Mucosa of stomach (tissue), 1 donor: ENCODE results near the gene RNU2-63P.
"Not testable (repeated sequence)": the region's sequence is repeated elsewhere in the genome, so short reads cannot be mapped to it uniquely, and the experiment has no call there.

Experiments
- H3K27me3 ChIP-seq: one replicate; pipeline ENCODE4 v1.7.0; 2013; ENCODE audit warnings: mild to moderate bottlenecking, low read length; ENCODE audit not compliant: control insufficient read depth, insufficient read depth
- H3K36me3 ChIP-seq: one replicate; pipeline ENCODE4 v1.7.0; 2013; ENCODE audit warnings: low read length; ENCODE audit not compliant: control insufficient read depth, insufficient read depth
- H3K4me1 ChIP-seq: one replicate; pipeline ENCODE4 v1.7.0; 2013; ENCODE audit warnings: mild to moderate bottlenecking, low read length; ENCODE audit not compliant: control insufficient read depth, insufficient read depth
- H3K4me3 ChIP-seq: one replicate; pipeline ENCODE4 v1.7.0; 2013; ENCODE audit warnings: low read length
- H3K9ac ChIP-seq: one replicate; pipeline ENCODE4 v1.7.0; 2013; ENCODE audit warnings: mild to moderate bottlenecking, low read length, moderate library complexity
- H3K9me3 ChIP-seq: one replicate; pipeline ENCODE4 v1.7.0; 2013; ENCODE audit warnings: mild to moderate bottlenecking, low read length, moderate library complexity; ENCODE audit not compliant: control insufficient read depth
- donor health status: Pancreatic carcinoma.

Gene RNU2-63P

DNA sequence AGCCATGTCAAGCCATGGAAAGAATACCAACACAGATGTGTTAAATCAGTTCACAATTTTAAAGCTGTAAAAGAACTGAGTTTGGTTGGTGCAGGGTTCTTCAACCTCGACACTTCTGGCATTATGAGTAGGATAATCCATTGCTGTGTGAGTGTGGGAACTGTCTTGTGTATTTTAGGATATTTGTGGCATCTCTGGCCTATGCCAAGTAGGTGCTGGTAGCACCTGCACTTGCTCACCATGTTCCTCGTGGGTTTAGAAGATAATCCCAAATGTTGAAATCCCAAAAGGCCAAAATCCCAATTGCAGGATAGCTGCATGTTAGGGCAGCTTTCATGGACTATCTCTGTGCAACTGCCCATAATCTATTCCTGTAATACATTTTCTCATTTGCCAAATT, 35.4 kb upstream of the RNU2-63P start:
- Histone ChIP-seq H3K4me3 (no peak overlapping the region), H3K9me3 (no peaks in the 10 kb centered on the region), H3K4me1 (peaks cover 8% of the 10 kb centered on the region), H3K9ac (no peak overlapping the region), H3K27me3 (no peaks in the 10 kb centered on the region), H3K36me3 (no peaks in the 10 kb centered on the region)

DNA sequence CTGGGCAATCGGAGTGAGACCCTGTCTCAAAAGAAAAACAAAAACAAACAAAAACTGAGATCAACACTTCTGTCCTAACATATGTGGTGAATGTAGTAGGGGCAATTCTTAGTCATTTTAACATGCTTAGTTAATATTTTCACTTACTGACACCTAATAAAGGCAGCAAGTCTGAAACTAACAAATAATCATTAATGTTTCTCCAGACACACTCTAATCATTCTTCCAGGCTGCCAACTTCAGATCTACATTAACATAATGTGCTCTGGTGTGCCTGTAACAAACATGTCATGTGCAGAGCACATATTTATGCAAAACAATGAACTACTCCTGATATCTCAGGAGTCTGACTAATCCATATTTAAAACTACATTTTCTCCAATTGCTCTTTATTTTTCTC, 33.3 kb upstream of the RNU2-63P start:
- H3K4me1 ChIP-seq, result no peaks in the 10 kb centered on the region

DNA sequence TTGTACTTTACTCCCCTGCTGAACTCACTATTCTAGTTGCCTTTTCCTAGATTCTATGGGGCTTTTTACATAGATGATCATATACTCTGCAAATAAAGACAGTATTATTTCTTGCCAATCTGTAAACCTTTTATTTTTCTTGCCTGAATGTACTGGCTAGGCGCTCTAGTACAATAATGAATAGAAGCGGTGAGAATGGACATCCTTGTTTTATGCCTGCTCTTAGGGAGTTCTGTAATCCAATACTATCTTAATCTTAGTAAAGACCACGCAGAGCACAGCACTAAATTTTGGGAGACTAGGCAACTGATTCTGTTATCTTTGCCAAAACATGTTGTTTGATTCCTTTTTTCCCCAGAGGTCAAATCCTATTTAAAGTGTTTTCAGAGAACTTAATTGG, 32.2 kb upstream of the RNU2-63P start:
- Histone ChIP-seq H3K9ac (no peak overlapping the region), H3K4me1 (no peaks in the 10 kb centered on the region), H3K9me3 (no peaks in the 10 kb centered on the region), H3K27me3 (no peaks in the 10 kb centered on the region), H3K36me3 (no peaks in the 10 kb centered on the region), H3K4me3 (no peak overlapping the region)

More for the DNA sequence above, 33.3 kb upstream of the RNU2-63P start:
- no peaks in the 10 kb centered on the region for H3K9me3 ChIP-seq
- no peaks in the 10 kb centered on the region for H3K36me3 ChIP-seq
- no peak overlapping the region for H3K9ac ChIP-seq
- H3K27me3 ChIP-seq, result no peaks in the 10 kb centered on the region
- H3K4me3 ChIP-seq, result no peak overlapping the region

DNA sequence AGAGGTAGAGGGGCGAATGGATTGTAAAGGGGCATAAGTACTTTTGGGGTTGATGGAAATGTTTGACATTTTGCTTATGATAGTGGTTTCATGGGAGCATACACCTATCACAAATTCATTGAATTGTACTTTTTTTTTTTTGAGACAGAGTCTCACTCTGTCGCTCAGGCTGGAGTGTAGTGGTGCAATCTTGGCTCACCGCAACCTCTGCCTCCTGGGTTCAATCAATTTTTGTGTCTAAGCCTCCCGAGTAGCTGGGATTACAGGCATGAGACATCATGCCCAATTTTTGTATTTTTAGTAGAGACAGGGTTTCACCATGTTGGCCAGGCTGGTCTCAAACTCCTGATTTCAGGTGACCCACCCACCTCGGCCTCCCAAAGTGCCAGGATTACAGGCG, 29.2 kb upstream of the RNU2-63P start:
- not testable (repeated sequence) for H3K27me3 ChIP-seq, H3K4me1 ChIP-seq

DNA sequence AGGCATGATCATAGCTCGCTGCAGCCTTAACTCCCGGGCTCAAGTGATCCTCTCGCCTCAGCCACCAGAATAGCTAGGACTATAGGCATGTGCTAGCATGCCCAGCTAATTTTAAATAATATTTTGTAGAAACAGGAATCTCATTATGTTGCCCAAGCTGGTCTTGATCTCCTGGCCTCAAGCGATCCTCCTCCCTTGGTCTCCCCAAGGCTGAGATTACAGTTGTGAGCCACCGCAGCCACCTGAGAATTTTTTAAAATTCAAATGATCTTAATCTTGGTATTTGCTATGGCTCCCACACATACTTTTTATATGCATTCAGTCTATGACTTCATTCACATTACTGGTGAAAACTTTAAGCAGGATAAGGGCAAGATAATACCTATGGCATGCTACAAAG, 26.1 kb upstream of the RNU2-63P start:
- H3K4me3 ChIP-seq, result no peak overlapping the region
- H3K9me3 ChIP-seq, result no peaks in the 10 kb centered on the region

More for the DNA sequence above, 29.2 kb upstream of the RNU2-63P start:
- not testable (repeated sequence) for H3K36me3 ChIP-seq, H3K4me3 ChIP-seq, H3K9ac ChIP-seq, H3K9me3 ChIP-seq

DNA sequence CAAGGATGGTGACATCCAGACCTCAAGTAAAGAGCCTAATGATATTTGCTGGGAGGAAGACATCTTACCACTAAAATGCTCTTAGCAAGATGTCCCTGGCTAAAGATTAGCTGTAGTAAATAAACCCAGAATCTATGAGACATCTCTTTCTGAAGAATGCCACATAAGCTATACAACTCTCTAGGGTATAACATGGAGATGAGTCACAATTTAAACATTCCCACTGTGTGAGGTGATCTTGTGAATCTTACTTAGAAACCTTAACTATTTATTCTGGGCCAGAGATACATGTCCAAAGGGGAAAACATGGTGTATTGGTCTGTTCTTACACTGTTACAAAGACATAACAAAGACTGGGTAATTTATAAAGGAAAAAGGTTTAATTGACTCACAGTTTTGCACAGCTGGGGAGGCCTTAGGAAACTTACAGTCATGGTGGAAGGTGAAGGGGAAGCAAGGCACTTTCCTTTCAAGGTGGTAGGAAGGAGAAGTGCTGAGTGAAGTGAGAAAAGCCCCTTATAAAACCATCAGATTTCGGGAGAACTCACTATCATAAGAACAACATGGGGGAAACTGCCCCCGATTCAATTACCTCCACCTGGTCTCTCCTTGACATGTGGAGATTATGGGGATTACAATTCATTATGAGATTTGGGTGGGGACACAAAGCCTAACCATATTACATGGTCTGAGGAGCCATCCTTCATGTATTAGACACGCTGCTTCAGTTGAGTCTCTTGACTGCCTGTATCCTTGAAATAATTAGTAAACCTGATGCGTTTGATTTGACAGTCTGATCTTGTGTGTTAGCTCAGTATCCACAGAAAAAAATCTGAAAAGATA, 22.1 kb upstream of the RNU2-63P start:
- no peaks in the 10 kb centered on the region for H3K27me3 ChIP-seq
- H3K9me3 ChIP-seq, result no peaks in the 10 kb centered on the region
- H3K36me3 ChIP-seq, result no peaks in the 10 kb centered on the region
- no peaks in the 10 kb centered on the region for H3K4me1 ChIP-seq
- no peak overlapping the region for H3K4me3 ChIP-seq
- H3K9ac ChIP-seq, result no peak overlapping the region

More for the DNA sequence above, 26.1 kb upstream of the RNU2-63P start:
- H3K36me3 ChIP-seq, result no peaks in the 10 kb centered on the region
- no peaks in the 10 kb centered on the region for H3K4me1 ChIP-seq
- H3K9ac ChIP-seq, result no peak overlapping the region
- H3K27me3 ChIP-seq, result no peaks in the 10 kb centered on the region

DNA sequence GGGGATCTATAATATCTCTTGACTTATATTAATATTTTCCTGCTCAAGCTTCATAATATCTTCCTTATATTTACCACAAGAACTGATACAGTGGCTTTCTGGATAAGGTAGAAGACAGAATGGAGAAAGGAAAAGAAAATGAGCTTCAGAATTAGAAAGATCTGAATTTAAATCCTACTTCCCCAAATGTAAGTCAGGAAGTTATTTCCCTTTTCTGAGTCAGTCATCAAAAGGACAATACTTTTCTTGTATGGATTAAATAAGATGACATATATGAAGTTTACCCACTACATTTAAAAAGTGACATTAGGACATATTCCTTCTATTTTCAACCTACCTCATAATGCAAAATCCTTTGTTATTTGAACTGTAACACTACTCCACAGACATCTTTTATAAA, 20.3 kb upstream of the RNU2-63P start:
- Histone ChIP-seq H3K4me1 (no peaks in the 10 kb centered on the region), H3K36me3 (no peaks in the 10 kb centered on the region), H3K9ac (no peak overlapping the region), H3K4me3 (no peak overlapping the region), H3K27me3 (no peaks in the 10 kb centered on the region), H3K9me3 (no peaks in the 10 kb centered on the region)

DNA sequence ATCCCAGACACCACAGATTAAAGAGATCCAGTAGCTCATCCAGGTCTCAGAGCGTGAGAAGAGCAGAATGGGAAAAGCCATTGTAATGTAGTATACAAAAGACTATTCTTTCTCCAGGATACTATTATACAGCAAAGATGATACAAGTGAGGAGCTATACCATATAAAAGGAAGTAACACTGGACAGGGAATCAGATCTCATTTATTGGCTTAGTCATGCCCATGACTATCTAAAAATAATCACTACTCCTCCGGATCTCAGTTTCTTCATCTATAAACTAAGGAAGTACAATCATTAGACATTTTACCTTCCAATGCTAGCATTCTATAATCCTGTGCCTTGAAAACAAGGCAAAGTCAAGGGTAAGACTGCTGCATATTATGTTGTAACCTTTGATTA, 19.8 kb upstream of the RNU2-63P start:
- H3K4me3 ChIP-seq, result no peak overlapping the region
- no peaks in the 10 kb centered on the region for H3K9me3 ChIP-seq
- no peaks in the 10 kb centered on the region for H3K36me3 ChIP-seq
- H3K9ac ChIP-seq, result no peak overlapping the region
- H3K27me3 ChIP-seq, result no peaks in the 10 kb centered on the region
- H3K4me1 ChIP-seq, result no peaks in the 10 kb centered on the region

DNA sequence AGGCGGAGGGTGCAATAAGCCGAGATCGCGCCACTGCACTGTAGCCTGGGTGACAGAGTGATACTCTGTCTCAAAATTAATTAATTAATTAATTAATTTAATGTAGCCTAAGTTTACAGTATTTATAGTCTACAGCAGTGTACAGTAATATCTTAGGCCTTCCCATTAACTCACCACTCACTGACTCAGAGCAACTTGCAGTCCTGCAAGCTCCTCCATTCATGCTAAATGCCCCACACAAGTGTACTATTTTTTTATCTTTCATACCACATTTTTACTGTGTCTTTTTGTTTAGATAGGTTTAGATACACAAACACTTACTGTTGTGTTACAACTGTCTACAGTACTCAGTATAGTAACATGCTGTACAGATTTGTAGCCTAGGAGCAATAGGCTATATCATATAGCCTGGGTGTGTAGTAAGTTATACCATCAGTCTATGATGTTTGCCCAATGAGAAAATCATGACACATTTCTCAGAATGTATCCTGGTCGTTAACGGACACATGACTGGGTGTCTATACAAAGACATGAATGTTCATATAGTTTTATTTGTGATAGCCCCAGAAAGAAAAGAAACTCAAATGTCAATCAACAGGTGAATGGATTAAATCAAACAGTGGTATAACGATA, 15.8 kb upstream of the RNU2-63P start:
- Histone ChIP-seq H3K27me3 (no peaks in the 10 kb centered on the region), H3K36me3 (no peaks in the 10 kb centered on the region), H3K9ac (no peak overlapping the region), H3K4me3 (no peak overlapping the region), H3K9me3 (no peaks in the 10 kb centered on the region), H3K4me1 (no peaks in the 10 kb centered on the region)

DNA sequence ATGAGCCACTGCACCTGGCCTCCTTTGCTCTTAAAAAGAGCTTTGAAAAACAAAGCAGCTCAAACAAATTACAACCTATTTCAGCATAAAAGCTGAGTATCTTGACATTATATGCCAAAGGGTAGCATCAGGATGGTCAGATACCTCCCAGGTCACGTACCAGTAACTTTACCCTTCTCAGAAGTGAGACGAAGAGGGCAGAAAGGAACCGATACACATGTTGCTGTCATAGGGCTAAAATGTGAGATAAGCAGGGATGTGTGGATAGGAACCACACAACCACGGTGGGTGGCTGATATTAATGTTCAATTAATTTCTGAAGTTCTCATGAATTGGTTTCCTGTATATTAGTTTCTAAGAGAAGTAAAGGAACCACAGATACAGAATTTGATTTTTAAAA, 12.6 kb upstream of the RNU2-63P start:
- H3K9ac ChIP-seq, result no peak overlapping the region

DNA sequence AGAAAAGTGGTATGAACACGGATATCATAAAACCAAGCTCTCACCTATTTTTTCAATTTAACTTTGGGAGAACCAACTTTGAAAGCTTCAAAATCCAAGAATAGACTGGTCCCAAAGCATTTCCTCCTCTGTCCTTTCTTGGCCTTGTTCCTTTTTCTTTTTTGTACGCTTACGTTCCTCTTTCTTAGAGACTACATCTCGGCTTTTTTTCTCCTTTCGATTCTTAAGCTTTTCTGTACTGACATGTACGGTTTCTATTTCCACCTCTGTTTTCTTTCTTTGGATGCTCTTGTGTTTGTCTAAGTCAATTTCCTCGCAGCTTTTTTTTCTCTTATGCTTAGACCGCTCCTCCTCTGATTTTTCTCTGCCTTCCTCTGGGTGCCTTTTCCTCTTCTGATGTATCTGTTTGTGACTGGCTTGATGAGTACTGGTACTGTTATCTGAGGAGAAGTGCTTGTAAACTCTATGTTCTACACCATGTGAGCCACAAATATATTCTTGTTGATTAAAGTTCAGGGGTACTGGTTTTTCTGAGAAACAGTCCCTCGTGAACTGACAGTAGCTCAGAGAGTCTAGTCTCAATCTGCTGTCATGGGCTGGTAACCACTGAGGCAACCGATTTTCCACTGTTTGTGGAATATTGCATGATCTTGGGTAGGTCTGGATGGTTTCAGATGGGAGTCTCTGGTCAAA, 11.5 kb upstream of the RNU2-63P start:
- H3K9ac ChIP-seq, result no peak overlapping the region
- H3K9me3 ChIP-seq, result no peaks in the 10 kb centered on the region
- H3K4me3 ChIP-seq, result no peak overlapping the region
- H3K36me3 ChIP-seq, result no peaks in the 10 kb centered on the region
- H3K27me3 ChIP-seq, result no peaks in the 10 kb centered on the region
- H3K4me1 ChIP-seq, result peaks cover 8% of the 10 kb centered on the region

More for the DNA sequence above, 12.6 kb upstream of the RNU2-63P start:
- Histone ChIP-seq H3K9me3 (no peaks in the 10 kb centered on the region), H3K36me3 (no peaks in the 10 kb centered on the region), H3K4me3 (no peak overlapping the region), H3K4me1 (peaks cover 8% of the 10 kb centered on the region), H3K27me3 (no peaks in the 10 kb centered on the region)

DNA sequence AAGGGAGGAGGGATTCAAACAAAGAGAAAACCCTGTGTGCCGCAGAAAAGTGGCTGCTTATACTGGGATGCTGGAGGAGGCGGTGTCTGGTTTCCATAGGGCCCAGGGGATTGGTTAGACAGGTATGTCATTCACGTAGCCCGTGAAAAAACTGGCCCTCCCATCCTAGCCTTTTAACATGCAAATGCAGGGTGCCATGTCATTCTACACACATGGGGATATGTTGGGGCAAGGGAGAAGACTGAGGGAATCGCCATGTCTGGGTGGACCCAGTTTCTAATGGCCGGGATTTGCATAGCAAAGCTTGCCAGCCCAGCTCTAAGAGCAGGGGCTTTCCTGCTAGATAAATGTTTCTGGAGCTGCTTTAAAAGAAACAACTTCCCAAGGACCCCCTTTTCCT, 8.2 kb upstream of the RNU2-63P start:
- no peaks in the 10 kb centered on the region for H3K9me3 ChIP-seq
- no peaks in the 10 kb centered on the region for H3K27me3 ChIP-seq
- no peaks in the 10 kb centered on the region for H3K36me3 ChIP-seq
- H3K4me1 ChIP-seq, result peaks cover 8% of the 10 kb centered on the region
- H3K9ac ChIP-seq, result no peak overlapping the region
- H3K4me3 ChIP-seq, result no peak overlapping the region
